Measurements from ENCODE around the gene MPRIP. TPM values are rescaled to one million over a fixed set of nuclear protein-coding genes. Genes with fewer than 3 reads are reported as not detected.

The MPRIP gene
- total and polyA plus RNA-seq, 2 of the 13 experiments (the other 11 are each of a cell fraction or from before 2014, with no cell fraction given), result 50.2 to 52.4 TPM

GRCh38 chr17:17044846-17045561 is 2.7 kb downstream of the MPRIP start:
- ATAC-seq (no peak), DNase-seq (ENCODE audit: low spot score) (no peak), FAIRE-seq (peak; percentile 12)
- Histone ChIP-seq H3K9me3 (ENCODE audit: low read length) (no peaks in the 10 kb centered on the region), H4K20me1 (ENCODE audit: insufficient read depth, low read length) (peaks cover 12% of the 10 kb centered on the region; the same call in 1 of the 2 replicates), H3K27ac (ENCODE audit: extremely low read length, insufficient read depth, low read length) (no peak overlapping the region), H3K4me3 (replicated peaks in 1 of 3; ENCODE audit: insufficient read depth in 1 of 3, low read depth in 2 of 3, low read length in 3 of 3) (peak overlapping the region in 2 of 3 experiments; percentile 21 to 35; a peak in 3 of 6 replicates), H3K36me3 (replicated peaks in 1 of 2; ENCODE audit: control insufficient read depth in 1 of 2, insufficient read depth in 2 of 2, low read length in 2 of 2) (no peaks in the 10 kb centered on the region), H3K27me3 (ENCODE audit: control insufficient read depth in 1 of 2, insufficient read depth in 2 of 2, low read length in 2 of 2) (no peaks in the 10 kb centered on the region; a peak in 1 of 5 replicates), H3K4me1 (ENCODE audit: insufficient read depth, low read length) (peaks cover 44% of the 10 kb centered on the region), H3K79me2 (ENCODE audit: insufficient read depth, low read length) (peaks cover 68% of the 10 kb centered on the region), H3K4me2 (ENCODE audit: low read depth, low read length) (peak overlapping the region; percentile 80), H2AFZ (ENCODE audit: low read length) (no peak overlapping the region), H3K9ac (ENCODE audit: insufficient read depth, low read depth, low read length) (peak overlapping the region; percentile 41; the same call in 1 of the 2 replicates)
- BruUV-seq (replicated peaks), result no TSS peak
- CTCF ChIA-PET (ENCODE audit: low intra/inter-chr PET ratio, low total read pairs), result no interaction called here
- POLR2A ChIA-PET, result interaction anchor here (4.9 kb wide), 1 partner anchor 13 kb away, joined by 30 read pairs; no protein-coding TSS in a partner anchor
- 35% methylated on average over 5 of the region's 6 CpGs for WGBS (ENCODE audit: low lambda C conversion rate)
- TF ChIP-seq ZNF879 (CRISPR knock-in tag; IDR thresholded peaks at IDR 0.05), result no peak
- 0 out of 2 replicates have a peak, but pooled peaks have one; percentile 10 for TF ChIP-seq ZNF605 (CRISPR knock-in tag; IDR thresholded peaks at IDR 0.05)
- TF ChIP-seq EHMT2 (IDR thresholded peaks at IDR 0.05; ENCODE audit: borderline replicate concordance, low read depth, low read length), result no peak
- no peak for TF ChIP-seq MED13 (CRISPR knock-in tag; IDR thresholded peaks at IDR 0.05)
- no peak for TF ChIP-seq ZNF639 (CRISPR knock-in tag; conservative IDR thresholded peaks at IDR 0.05)
- TF ChIP-seq IRF9 (CRISPR knock-in tag; IDR thresholded peaks at IDR 0.05; ENCODE audit: borderline replicate concordance), result no peak
- TF ChIP-seq ZKSCAN1 (IDR thresholded peaks at IDR 0.05; ENCODE audit: low read length), result no peak
- TF ChIP-seq MYNN (CRISPR knock-in tag; IDR thresholded peaks at IDR 0.05; ENCODE audit: low read depth), result no peak
- intact Hi-C loops (cut with micrococcal nuclease; ENCODE audit: unreplicated experiment) (loop anchor here (5.0 kb wide), 2 partner anchors 32 to 43 kb away; no protein-coding TSS in a partner anchor), in situ Hi-C loops (cut with HindIII; ENCODE audit: extremely low pct_ligation_motif_present, low pct_unique_long_range_greater_than_20kb) (no loop called here)
